HFFc6 (cell line): ENCODE results near the gene HUNK. TPM values are rescaled to one million over a fixed set of nuclear protein-coding genes. Genes with fewer than 3 reads are reported as not detected.

Experiments
- DNase-seq: peaks from one replicate; pipeline ENCODE4 v3.0.0-alpha.2; 2018
- H3K27ac Mint-ChIP-seq: 2 replicates; pipeline ENCODE4 v1.8.0; 2020; ENCODE audit warnings: mild to moderate bottlenecking, mixed read lengths
- H3K27me3 Mint-ChIP-seq: 2 replicates; pipeline ENCODE4 v1.8.0; 2021; ENCODE audit warnings: mild to moderate bottlenecking, moderate library complexity, mixed read lengths; ENCODE audit not compliant: insufficient read depth
- H3K36me3 Mint-ChIP-seq: 2 replicates; pipeline ENCODE4 v1.8.0; 2021; ENCODE audit warnings: low read depth, mixed read lengths
- H3K4me1 Mint-ChIP-seq: 2 replicates; pipeline ENCODE4 v1.8.0; 2020; ENCODE audit warnings: low read depth, mixed read lengths
- H3K4me3 Mint-ChIP-seq: 2 replicates; pipeline ENCODE4 v1.8.0; 2020; ENCODE audit warnings: mild to moderate bottlenecking, moderate library complexity, mixed read lengths
- H3K9me3 Mint-ChIP-seq: 2 replicates; pipeline ENCODE4 v1.8.0; 2020; ENCODE audit warnings: mild to moderate bottlenecking, mixed read lengths
- total RNA-seq, 6 experiments: library from RNA; stranded (reverse); fragmentation: NEBNext Ultra II Directional; extraction: Animal tissue kit (Norgen Biotek cat#: 25700); gene quantifications; 2 replicates in 1 of 6; 3 replicates in 5 of 6; pipeline ENCODE4 v1.2.3, GENCODE V29; 2021
- TF ChIP-seq, protein P1 (sequence below): fragments of 200-600 bp; sonication (generic); IDR thresholded peaks from 2 replicates; pipeline ENCODE4 v1.5.0; 2021; ENCODE audit warnings: antibody characterized with exemption, mild to moderate bottlenecking

The HUNK gene
- total RNA-seq, 6 experiments from 2014 or later, result not detected

DNA sequence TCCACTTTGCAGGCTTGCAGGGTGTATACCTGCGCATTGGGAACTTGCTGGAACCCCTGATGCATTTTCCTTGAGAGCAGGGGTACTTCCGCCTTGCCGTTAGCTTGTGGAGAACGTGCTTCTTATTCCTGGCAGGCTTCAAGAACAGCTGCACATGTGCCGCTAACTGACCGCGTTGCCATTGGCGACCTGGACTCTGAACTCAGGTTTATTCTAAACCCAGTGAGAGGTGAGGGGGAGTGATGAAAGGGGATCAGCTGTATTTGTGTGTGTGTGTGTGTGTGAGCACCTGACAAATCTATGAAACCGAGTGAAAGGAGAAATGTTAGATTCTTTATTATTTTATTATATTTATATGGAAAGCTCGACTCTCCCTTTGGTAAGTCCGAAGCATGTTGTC lies 128.6 kb downstream of the HUNK start:
- Mint-ChIP-seq H3K9me3 (peaks cover 62% of the 10 kb centered on the region), H3K27me3 (no peaks in the 10 kb centered on the region), H3K27ac (no peak overlapping the region), H3K4me1 (no peaks in the 10 kb centered on the region), H3K4me3 (no peak overlapping the region), H3K36me3 (peaks cover 5% of the 10 kb centered on the region)
- DNase-seq, result no peak
- TF ChIP-seq, protein P1, sequence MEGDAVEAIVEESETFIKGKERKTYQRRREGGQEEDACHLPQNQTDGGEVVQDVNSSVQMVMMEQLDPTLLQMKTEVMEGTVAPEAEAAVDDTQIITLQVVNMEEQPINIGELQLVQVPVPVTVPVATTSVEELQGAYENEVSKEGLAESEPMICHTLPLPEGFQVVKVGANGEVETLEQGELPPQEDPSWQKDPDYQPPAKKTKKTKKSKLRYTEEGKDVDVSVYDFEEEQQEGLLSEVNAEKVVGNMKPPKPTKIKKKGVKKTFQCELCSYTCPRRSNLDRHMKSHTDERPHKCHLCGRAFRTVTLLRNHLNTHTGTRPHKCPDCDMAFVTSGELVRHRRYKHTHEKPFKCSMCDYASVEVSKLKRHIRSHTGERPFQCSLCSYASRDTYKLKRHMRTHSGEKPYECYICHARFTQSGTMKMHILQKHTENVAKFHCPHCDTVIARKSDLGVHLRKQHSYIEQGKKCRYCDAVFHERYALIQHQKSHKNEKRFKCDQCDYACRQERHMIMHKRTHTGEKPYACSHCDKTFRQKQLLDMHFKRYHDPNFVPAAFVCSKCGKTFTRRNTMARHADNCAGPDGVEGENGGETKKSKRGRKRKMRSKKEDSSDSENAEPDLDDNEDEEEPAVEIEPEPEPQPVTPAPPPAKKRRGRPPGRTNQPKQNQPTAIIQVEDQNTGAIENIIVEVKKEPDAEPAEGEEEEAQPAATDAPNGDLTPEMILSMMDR, result no peak

DNA sequence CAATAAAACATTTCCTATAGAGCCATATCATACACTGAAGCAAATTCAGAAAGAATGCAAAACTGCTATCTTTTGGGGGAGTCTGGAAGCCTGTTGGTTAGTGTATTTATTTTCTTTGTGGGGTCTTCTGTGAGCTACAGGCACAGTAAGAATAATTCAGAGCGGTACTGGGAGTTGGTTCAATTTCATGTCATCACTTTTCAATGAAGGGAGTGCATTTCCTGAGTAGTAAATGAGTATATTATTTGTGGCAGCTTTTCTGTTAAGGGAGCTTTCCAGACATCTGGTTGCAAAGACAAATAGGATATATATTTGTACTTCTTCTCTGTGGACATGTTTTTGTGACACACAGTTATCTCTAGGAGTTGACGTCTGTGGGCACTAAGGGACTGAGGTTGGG lies 130.6 kb downstream of the HUNK start:
- Mint-ChIP-seq H3K4me3 (no peak overlapping the region), H3K36me3 (peaks cover 5% of the 10 kb centered on the region), H3K9me3 (peaks cover 63% of the 10 kb centered on the region), H3K27ac (no peak overlapping the region), H3K27me3 (no peaks in the 10 kb centered on the region), H3K4me1 (no peaks in the 10 kb centered on the region)
- no peak for DNase-seq
- TF ChIP-seq, protein P1, result no peak

GRCh38 chr21:32004291-32004690 lies 131.5 kb downstream of the HUNK start:
- H3K4me1 Mint-ChIP-seq, result no peaks in the 10 kb centered on the region
- H3K27me3 Mint-ChIP-seq, result no peaks in the 10 kb centered on the region
- DNase-seq, result no peak
- peaks cover 66% of the 10 kb centered on the region for H3K9me3 Mint-ChIP-seq
- TF ChIP-seq, protein P1, result no peak
- H3K4me3 Mint-ChIP-seq, result no peak overlapping the region
- H3K36me3 Mint-ChIP-seq, result peaks cover 4% of the 10 kb centered on the region
- H3K27ac Mint-ChIP-seq, result no peak overlapping the region

DNA sequence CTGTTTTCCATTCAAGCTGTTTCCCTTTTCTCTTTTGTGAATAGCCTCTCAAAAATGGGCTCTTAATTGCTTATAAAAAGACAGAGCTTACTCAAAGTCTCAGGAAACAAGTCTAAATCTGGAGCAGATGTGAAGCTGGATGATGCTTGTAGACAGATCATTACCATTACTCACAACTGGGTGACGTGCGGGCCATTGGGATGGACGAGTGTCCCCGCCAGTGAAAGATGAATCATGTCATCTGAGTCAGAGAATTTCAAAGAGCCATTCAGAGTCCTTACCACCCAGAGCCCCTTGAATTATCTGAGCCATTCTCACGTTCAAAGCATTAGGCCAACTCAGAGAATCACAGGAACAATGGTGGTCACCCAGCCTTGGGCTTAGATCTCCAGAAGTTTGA lies 134.6 kb downstream of the HUNK start:
- Mint-ChIP-seq H3K27ac (no peak overlapping the region), H3K4me1 (no peaks in the 10 kb centered on the region), H3K36me3 (no peaks in the 10 kb centered on the region; the same call in 1 of the 2 replicates), H3K27me3 (no peaks in the 10 kb centered on the region), H3K4me3 (no peak overlapping the region), H3K9me3 (peaks cover 65% of the 10 kb centered on the region)
- TF ChIP-seq, protein P1, result no peak
- no peak for DNase-seq

DNA sequence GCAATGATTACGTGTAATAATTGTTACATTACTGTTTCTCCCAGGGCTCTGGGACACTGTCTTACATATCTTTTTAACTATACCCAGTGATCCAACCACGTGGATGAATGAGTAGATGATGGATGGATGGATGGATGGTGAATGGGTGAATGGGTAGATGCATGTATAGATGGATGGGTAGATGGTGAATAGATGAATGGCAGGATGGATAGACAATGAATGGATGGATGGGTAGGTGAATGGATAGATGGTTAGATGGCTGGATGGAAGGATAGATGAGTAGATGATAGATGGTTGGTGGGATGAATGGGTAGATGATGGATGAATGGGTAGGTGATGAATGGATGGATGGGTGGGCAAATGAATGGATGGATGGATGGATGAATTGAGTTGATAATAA lies 135.9 kb downstream of the HUNK start:
- TF ChIP-seq, protein P1, result no peak
- Mint-ChIP-seq H3K4me3 (no peak overlapping the region), H3K27ac (no peak overlapping the region), H3K36me3 (no peaks in the 10 kb centered on the region; the same call in 1 of the 2 replicates), H3K27me3 (no peaks in the 10 kb centered on the region), H3K4me1 (no peaks in the 10 kb centered on the region), H3K9me3 (peaks cover 55% of the 10 kb centered on the region)
- DNase-seq, result no peak

- H3K27me3 Mint-ChIP-seq, result no peaks in the 10 kb centered on the region
- DNase-seq, result no peak
- peaks cover 59% of the 10 kb centered on the region for H3K9me3 Mint-ChIP-seq
- no peak overlapping the region for H3K4me3 Mint-ChIP-seq
- H3K4me1 Mint-ChIP-seq, result no peaks in the 10 kb centered on the region
- TF ChIP-seq, protein P1, result no peak
- H3K27ac Mint-ChIP-seq, result no peak overlapping the region
- H3K36me3 Mint-ChIP-seq, result no peaks in the 10 kb centered on the region; the same call in 1 of the 2 replicates
These were observed 136.4 kb downstream of the HUNK start for GRCh38 chr21:32009263-32009662.
